ENCODE data around the gene HTR2C. TPM values are rescaled to one million over a fixed set of nuclear protein-coding genes. Genes with fewer than 3 reads are reported as not detected.
"Not testable (repeated sequence)": the region's sequence is repeated elsewhere in the genome, so short reads cannot be mapped to it uniquely, and the experiment has no call there.

Gene HTR2C
- total RNA-seq, result not detected in 2 replicates

DNA sequence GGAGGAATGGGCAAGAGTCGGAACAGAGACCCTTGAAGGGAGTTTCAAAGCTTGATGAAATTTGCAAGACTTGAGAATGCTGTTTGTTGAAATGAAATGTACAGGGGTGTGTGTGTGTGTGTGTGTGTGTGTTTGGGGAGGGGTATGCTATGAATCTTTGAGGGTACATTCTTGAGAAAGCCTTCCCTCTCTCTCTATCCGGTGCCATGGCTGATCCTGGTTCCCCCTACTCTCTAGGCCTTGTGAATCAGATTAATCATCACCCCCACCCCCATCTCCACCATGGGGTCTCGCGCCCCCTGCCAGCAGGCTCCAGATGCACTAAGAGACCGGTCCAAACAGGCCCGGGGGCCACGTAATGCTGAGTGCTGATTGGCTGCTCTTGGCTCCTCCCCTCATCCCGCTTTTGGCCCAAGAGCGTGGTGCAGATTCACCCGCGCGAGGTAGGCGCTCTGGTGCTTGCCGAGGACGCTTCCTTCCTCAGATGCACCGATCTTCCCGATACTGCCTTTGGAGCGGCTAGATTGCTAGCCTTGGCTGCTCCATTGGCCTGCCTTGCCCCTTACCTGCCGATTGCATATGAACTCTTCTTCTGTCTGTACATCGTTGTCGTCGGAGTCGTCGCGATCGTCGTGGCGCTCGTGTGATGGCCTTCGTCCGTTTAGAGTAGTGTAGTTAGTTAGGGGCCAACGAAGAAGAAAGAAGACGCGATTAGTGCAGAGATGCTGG lies at the start of gene HTR2C:
TSS of gene HTR2C (plus strand) at position 441 of the 729 bp plus-strand sequence. CDS start 142,851 bp downstream, outside the sequence.
- DNase-seq (ENCODE audit: low read depth, low spot score), result no peak

DNA sequence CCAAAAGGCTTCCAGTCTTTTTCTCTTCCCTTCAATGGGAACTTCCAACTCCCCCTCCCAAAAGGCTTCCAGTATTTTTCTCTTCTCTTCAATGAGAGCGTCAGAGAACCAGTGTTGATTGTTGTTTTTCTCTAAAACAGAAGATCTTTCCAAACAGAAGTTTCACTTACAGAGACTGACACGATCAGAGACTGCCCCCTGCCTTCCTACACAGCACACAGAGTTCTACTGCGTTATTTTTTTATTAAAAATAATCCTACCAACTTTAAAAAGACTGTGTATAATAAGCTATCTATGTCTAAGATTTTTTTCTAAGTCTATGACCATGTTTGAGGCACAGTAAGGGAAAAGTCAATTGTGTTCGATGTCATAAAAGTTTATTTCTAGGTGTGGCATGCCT lies 3.5 kb upstream of the HTR2C start:
- DNase-seq (ENCODE audit: low read depth, low spot score), result no peak

DNA sequence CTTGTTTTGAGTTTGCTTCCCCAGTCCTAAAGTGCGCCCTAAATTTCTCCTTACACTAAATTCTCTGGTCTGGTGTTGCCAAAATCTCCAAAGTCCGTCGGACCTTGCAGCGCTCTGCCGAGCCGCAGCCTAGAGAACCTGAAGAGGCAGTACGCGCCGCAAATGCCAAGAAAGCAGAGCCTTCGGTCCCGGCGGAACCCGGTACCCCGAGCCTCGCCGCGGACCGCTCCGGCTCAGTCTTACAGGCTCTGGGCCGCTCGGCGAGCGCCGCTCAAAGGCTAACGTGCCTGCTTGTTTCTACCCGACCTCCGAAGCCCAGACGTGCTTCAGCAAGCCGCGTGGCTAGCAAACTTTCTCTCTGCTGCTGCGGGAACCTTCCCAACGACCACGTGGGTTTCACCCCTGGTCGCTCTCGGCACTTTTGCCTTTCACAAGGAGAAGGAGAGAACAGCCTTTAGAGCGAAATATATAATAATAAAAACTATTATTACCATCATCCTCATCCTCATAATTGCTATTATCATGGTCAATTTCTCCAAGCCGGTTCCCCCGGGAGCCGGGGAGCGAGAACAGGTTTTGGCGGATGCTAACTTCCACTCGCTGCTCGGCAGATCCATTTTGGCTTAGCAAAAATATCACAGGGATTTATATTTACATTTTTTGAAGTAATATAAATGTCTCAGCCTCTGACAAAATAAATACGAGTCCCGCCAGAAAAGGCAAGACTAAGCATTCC lies 2.2 kb upstream of the HTR2C start:
- DNase-seq (ENCODE audit: low read depth, low spot score), result no peak

DNA sequence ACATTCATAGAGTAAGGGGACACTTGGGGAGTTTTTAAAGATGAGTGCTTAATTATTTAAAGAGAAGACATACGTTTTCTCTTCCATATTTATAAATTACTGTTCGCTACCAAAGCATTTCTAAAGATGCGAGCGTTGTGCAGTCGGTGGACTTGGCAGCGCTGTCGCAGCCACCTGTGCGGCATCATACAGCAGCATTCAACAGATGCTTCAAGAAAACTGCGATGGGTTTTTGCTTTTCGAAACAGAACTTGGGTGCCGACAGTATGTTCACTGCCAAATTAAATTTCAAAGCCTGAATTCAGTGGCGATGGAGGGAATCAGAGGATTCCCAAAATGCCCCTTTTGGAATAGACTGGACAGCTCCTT lies 1.6 kb upstream of the HTR2C start:
- DNase-seq (ENCODE audit: low read depth, low spot score), result no peak

DNA sequence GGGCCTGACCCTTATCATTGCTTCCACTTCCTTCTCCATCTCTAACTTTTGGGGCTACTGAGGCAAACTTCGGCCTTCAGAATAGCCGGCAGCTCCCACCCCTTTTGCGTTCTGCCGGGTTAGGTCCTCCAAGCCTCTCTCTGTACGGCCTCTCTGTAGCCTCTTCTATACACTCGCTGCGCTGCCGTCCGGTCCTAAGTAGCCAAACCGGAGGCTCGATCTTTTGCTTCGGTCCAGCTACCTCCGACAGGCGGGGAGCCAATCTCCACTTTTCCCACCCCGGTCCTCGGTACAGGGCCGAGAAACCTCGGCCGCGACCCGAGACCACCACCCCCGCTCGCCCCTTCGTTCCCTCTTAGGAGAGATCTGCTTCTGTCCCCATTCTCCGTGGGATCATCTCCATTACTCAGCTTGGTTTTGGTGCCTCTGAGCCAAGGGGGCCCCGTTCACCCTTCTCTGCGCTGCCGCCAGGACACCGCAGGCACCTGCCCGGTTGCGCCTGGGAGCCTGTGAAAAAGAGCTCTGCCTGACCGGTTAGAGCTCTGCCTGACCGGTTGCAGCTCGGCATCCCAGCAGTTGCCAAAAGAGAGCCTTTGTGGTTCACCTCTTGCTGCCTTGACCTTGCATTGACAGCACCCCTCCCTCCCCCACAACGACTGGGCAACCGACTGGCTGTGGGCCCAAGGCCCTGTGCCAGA lies 1.0 kb upstream of the HTR2C start:
- DNase-seq (ENCODE audit: low read depth, low spot score), result no peak

DNA sequence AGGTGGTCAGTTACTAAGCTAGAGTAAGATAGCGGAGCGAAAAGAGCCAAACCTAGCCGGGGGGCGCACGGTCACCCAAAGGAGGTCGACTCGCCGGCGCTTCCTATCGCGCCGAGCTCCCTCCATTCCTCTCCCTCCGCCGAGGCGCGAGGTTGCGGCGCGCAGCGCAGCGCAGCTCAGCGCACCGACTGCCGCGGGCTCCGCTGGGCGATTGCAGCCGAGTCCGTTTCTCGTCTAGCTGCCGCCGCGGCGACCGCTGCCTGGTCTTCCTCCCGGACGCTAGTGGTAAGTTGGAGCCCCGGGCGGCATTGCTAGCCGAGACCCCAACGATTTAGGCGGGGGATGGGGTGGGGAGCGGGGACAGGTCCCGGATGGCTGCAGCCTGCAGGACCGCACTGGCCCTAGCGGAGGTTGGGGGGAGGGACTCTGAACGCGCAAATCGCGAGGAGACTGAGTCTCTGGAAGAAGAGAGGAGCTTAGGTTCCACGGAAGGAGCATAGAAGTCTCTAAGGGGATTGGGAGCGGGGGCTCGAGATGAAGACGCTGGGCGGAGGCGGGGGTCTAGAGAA lies 573 bp downstream of the HTR2C start:
- DNase-seq (ENCODE audit: low read depth, low spot score), result no peak

DNA sequence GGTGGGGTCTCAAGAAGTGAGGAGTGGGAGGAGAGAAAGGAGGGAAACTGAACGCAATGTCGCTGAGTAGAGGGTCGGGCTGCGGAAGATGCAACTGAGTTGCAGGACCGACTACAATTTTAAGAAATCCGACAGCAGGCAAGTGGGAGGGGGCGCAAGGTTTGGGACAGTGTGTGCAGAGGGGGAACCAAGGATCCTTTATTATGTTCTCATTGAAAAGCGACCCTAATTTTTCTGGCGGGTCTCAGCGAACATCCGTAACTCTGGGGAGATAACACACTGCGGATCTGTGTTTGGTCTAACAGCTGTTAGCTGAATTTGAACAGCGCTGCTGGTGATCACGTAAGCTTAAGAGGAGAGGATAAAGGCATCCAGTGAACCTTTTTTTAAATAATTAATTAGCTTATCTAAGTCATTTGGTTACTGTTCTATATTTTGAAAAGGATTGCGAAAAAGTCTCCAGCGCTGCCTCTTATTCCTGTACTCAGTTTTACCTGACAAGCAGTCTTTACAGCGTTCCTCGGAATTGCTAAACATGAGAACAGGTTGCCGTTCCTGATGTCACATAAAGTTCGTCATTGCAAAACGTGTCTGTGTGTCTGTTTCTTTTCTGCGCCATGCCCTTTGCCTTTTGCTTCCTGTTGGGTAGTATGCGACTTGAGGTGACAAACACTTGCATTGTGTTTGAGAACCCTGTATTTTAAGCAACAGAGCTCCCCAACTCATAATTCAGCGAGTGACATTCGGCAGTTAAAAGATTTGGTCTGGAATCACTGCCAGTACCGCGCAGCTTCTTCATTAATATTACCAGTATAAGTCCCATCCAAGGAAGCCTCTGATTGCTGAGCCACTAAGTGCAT lies 1.3 kb downstream of the HTR2C start:
- DNase-seq (ENCODE audit: low read depth, low spot score), result no peak

DNA sequence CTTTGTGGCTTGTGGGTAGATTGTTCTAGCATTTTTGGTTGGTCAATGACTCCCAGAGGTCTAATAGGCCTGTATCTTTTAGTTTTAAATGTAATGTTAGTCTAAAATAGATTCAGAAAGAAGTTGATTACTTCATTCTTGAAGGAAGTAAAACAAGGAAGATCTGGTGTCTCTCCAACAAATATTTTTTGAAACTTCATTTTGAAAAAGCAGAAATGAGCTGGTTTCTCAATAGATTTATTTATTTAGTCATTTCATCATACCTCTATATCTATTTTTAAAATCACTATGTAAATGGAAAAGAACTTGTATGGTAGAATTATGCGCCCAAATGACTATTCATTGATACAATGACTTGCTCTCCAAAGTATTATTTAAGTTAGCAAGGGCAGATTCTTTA lies 7.2 kb downstream of the HTR2C start:
- DNase-seq (ENCODE audit: low read depth, low spot score), result no peak

DNA sequence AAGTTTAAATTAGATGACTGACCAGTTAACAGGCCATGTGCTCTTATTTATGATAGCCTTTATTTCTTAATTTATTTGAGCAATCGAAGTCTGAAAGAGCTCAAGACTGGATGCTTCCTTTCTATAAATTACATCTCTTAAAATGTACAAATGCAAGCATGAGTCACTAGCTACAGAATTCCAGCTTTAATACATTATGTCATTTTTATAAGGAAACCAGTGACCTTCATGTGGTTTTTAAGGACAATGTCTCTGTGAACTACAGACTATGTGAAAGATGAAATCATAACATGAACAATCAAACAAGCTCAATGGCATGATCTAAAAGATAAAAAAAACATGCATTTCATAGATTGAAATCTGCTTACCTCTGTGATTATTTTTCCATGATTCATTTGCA lies 15.4 kb downstream of the HTR2C start:
- no peak for DNase-seq (ENCODE audit: low read depth, low spot score)

DNA sequence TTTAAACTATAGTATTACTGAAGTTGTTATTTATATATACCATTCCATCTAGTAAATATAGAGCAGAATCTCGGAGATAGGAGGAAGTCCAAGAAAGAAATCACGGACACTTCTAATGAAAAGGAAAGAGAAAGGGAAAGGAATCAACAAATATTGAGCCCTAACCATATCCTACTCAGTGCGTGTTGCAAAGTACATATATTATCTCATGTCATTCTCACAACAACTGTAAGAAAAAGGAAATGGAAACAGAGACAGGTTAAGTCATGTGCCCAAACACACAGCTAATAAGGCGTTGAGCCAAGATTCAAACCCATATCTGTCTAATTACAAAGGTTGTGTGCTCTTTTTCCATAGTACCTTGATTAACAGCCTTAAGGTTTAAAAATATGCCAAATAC lies 16.0 kb downstream of the HTR2C start:
- no peak for DNase-seq (ENCODE audit: low read depth, low spot score)

DNA sequence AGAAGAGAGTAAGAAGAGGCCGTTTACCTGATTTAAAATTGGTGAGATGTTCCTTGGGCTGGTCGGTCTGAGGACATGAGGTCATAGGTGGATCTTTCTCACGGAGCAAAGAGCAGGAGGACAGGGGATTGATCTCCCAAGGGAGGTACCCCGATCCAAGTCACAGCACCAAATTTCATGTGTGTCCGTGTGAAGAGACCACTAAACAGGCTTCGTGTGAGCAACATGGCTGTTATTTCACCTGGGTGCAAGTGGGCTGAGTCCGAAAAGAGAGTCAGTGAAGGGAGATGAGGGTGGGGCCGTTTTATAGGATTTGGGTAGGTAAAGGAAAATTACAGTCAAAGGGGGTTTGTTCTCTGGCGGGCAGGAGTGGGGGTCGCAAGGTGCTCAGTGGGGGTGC lies 22.7 kb downstream of the HTR2C start:
- DNase-seq (ENCODE audit: low read depth, low spot score), result not testable (repeated sequence)

DNA sequence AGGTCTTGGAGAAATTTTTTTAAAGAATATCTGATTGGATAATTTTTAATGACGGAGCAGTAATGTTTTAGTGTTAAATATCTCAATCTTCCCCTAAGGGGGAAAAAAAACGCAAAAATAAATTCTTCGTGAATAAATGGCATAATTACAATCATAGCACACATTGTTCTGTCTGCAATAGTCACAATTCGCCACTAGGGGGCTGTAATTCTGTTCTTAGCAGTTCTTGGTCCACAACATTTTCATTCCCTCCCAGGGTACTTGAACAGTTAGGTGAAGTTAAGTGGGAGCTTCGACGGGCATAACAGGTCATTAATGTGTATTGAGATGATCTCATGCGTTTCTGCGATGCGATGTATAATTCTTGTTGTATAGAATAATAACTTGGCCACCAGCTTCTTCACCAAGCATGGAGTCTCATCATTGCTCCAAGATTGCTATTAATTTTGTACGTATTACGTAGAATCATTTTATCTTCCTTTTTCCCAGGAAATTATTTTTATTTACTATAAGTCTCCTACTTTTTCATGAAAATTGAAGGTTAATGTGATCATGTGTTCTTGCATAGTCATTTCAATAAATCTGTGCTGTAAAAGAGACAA lies 27.2 kb downstream of the HTR2C start:
- peak; percentile 3 for DNase-seq (ENCODE audit: low read depth, low spot score)

DNA sequence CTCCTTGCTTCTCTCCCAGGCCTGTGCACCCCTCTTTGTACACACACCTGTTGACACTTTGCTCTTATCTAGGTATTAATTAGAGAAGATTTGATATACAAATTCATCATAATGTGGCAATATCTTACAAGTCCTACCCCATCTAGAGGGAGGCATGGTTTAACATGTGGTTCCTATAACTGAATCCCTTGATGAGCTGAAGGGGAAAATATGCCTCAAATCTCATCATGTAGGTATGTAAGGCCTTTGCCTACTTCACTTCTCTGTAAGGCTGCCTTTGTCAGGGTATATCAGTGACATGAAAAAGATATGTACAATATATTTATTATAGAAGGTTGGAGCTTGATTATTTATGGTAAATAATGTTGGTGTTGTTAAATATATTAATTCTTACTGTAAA lies 31.9 kb downstream of the HTR2C start:
- no peak for DNase-seq (ENCODE audit: low read depth, low spot score)

DNA sequence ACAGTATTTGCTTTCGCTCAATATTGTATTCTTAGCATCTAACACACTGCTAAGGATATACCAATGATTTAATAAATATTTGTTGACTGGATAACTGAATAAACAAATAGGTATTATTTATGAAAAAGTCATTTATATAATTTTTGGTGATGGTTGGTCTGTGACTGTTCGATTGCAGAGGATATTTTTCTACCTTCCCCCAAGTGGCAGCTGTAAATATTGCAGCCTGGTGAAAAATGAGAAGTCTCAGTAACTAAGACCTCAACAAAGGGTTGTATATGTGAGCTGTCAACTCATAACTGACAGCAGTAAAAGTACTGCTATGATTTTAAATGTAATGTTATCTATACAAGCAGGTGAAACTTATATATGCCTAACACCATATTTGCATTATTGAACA lies 36.0 kb downstream of the HTR2C start:
- no peak for DNase-seq (ENCODE audit: low read depth, low spot score)

DNA sequence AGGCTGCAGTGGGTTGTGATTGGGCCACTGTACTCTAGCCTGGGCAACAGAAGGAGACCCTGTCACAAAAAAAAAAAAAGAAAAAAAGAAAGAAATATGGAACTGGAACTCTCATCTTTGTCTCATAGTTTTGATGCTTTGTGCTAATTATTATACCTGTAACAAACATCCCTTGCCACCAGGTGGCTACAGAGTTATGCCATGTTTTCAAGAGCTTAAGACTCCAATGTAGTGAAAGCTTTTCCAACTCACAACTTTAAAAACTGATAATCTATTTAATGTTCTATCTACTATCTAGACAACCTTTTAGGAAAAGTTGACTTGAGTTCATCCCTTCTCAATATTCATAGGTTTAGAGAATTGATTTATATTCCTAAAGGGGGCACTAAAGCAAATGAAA lies 42.4 kb downstream of the HTR2C start:
- no peak for DNase-seq (ENCODE audit: low read depth, low spot score)

DNA sequence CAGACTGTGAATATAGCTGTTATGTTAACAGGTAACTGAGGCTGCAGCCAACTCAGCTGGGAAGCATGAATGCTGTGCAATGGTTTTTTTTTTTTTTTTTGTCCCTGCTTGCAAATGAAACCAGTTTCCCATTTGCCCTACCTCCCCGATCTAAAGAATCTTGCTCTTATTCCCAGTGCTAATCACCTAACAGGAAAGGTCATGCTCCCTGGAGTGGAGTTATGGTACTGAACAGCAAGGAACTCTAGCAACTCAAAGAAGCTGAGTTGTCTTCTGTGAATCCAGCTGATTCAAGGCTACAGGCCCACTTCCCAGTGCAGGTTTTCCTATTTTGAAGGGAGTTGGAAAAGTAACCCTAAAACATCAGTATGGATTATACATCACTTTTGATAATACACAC lies 52.1 kb downstream of the HTR2C start:
- no peak for DNase-seq (ENCODE audit: low read depth, low spot score)

DNA sequence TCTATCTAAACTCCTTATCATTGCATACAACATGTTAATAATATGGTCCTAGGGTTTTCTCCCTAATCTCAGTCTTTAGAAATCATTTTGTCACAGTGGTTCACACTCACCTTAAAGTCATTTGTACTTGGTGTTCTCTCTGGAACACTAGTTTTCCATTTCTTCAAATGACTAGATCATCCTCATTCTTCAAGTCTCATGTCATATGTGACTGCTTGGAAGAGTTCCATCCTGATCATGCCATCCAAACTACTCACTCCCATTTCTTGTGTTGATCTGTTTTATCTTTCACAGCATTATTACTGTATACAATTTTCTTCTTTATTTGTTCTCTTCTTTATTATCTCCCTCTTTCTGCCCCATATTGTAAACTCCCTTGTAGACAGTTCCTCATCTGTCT lies 66.5 kb downstream of the HTR2C start:
- DNase-seq (ENCODE audit: low read depth, low spot score), result no peak

DNA sequence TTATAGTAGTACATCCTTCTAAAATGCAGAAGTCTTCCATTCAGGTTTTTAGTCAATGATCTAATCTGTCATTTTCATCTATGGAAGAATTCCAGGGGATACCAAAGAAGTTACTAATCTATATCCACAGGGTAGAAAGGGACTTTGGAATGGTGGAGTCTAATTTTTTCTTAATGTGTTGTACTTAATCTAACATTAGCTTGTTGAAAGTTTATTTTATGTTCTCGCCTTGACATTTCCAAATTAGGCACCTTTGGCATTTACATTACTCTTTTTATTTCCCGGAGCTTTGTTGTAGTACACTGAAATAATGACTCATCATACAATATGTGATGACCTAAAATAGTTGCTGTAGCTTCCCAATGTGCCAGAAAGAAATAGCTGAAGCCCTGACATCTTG lies 91.5 kb downstream of the HTR2C start:
- DNase-seq (ENCODE audit: low read depth, low spot score), result no peak

DNA sequence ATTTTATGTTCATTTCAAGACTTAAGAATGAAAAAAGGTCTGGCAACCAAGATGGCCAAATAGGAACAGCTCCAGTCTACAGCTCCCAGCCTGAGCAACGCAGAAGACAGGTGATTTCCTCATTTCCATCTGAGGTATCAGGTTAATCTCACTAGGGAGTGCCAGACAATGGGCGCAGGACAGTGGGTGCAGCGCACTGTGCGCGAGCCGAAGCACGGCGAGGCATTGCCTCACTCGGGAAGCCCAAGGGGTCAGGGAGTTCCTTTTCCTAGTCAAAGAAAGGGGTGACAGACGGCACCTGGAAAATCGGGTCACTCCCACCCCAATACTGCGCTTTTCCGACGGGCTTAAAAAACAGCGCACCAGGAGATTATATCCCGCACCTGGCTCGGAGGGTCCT lies 116.6 kb downstream of the HTR2C start:
- not testable (repeated sequence) for DNase-seq (ENCODE audit: low read depth, low spot score)

DNA sequence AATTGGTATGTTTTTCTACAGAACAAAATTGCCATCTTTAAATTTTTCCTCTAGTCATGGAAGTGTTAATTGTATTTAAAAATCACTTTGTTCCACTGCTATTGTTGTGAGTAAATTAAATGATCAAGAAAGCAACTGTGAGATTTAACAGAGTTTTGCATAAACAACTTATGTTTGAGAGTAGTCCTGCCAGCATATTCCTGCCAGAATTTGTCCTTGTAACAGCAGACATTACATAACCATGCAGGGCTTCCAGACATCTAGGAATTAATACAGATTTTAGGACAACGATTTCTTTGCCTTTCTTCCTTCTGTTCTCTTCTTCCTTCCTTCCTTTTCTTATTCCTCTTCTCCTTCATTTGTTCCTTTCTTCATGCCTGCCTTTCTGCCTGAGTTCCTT lies 125.5 kb downstream of the HTR2C start:
- DNase-seq (ENCODE audit: low read depth, low spot score), result no peak

DNA sequence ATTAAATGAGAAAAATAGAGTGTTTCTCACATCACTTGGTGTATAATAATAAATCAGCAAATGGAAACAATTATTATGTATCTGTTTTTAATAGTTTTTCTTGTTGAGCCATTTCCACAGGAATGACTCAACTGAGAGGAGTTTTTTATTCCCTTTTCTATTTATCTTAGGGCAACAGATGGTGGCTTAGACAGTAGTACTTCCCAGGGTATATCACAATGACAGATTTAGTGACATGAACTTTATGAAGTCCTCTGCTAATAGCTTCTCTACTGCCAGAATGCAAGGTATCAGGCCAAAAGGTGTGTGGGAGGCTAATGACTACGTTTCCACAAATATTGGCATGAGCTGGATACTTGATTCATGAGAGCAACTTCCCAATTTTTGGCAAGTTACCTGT lies 126.7 kb downstream of the HTR2C start:
- no peak for DNase-seq (ENCODE audit: low read depth, low spot score)
